Mucosa of descending colon (tissue), 3 donors: Measurements from ENCODE around the gene CHRM5. TPM values are rescaled to one million over a fixed set of nuclear protein-coding genes. Genes with fewer than 3 reads are reported as not detected.

Experiments
- ATAC-seq: fragments of 200-7000 bp; cut with Tn5 transposase; one replicate; pipeline ENCODE4 v1.9.1; 2020; ENCODE audit warnings: mild to moderate bottlenecking, moderate library complexity
- DNase-seq, 3 donors: peaks; one replicate each; pipeline ENCODE4 v3.0.0-alpha.2; 2020
- H3K36me3 ChIP-seq: fragments of 200-600 bp; one replicate; pipeline ENCODE4 v1.8.0; 2021; ENCODE audit warnings: low read depth, mild to moderate bottlenecking
- H3K4me1 ChIP-seq: fragments of 200-600 bp; one replicate; pipeline ENCODE4 v1.8.0; 2021; ENCODE audit warnings: low read depth, mild to moderate bottlenecking
- H3K4me3 ChIP-seq: fragments of 200-600 bp; one replicate; pipeline ENCODE4 v1.8.0; 2021; ENCODE audit warnings: mild to moderate bottlenecking
- H3K9me3 ChIP-seq: fragments of 200-600 bp; one replicate; pipeline ENCODE4 v1.8.0; 2021; ENCODE audit warnings: mild to moderate bottlenecking
- intact Hi-C, 2 donors: fragments of 100-400 bp; cut with DNase I in 1 of 2; cut with micrococcal nuclease in 1 of 2; formaldehyde crosslinking; loops; one replicate each; pipeline versions ENCODE4 v1.11.0 to v1.11.1; 2022; cut with DNase I, micrococcal nuclease
- total RNA-seq, 3 donors: library from RNA; stranded (reverse); fragmentation: NEBNext Ultra II Directional in 2 of 3; extraction: Animal tissue kit (Norgen Biotek cat#: 25700) in 2 of 3; gene quantifications; one replicate each; pipeline versions ENCODE4 v1.2.1 to v1.2.4, GENCODE V29; 2021 to 2023
- TF ChIP-seq, protein P1 (sequence below): fragments of 200-600 bp; IDR thresholded peaks from one replicate; pipeline ENCODE4 v1.8.0; 2022; ENCODE audit warnings: antibody characterized with exemption, mild to moderate bottlenecking
- donor health status: DM: no; HTN: no; CAD: no; lungs with moderate emphysema.
- donor health status: DM: no; HTN: no; CAD: no.
- donor health status: DM: no; HTN: yes; CAD: no.

CHRM5 gene
- total RNA-seq, 3 donors from 2014 or later, result not detected

DNA sequence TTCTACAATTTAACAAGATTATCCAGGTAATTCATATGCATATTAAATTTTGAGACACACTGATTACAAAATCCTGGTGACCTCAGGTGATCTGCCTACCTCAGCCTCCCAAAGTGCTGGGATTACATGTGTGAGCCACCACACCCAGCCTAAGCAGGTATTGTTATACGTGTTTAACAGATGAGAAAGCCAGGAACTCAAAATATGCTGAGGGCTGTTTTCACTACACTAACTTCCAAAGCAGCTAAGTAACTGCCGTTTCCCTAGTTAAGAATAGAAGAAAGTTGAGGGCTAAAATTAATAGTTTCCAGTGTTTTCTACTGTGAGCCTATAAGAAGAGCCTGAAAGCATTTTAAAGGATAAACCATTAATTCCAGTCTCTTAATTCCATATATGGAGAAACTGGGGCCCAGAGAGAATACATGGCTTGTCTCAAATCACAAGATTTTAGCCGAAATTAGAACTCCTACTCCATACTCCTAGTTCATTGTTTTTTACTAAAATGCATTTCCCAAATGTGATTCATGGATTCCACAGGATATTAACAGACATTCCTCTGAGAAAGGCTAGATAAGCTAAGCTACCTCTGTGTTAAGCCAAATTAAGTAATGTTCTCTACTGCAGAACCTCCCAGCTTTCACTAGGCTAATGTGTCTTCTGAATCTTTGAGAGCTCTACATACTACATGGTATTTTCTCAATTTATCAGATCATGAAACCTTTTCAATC lies 87.7 kb downstream of the CHRM5 start:
- H3K4me3 ChIP-seq, result no peak overlapping the region
- DNase-seq (no peak), ATAC-seq (no peak)
- intact Hi-C loops, result no loop called here
- TF ChIP-seq, protein P1, sequence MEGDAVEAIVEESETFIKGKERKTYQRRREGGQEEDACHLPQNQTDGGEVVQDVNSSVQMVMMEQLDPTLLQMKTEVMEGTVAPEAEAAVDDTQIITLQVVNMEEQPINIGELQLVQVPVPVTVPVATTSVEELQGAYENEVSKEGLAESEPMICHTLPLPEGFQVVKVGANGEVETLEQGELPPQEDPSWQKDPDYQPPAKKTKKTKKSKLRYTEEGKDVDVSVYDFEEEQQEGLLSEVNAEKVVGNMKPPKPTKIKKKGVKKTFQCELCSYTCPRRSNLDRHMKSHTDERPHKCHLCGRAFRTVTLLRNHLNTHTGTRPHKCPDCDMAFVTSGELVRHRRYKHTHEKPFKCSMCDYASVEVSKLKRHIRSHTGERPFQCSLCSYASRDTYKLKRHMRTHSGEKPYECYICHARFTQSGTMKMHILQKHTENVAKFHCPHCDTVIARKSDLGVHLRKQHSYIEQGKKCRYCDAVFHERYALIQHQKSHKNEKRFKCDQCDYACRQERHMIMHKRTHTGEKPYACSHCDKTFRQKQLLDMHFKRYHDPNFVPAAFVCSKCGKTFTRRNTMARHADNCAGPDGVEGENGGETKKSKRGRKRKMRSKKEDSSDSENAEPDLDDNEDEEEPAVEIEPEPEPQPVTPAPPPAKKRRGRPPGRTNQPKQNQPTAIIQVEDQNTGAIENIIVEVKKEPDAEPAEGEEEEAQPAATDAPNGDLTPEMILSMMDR, result no peak
- H3K4me1 ChIP-seq, result no peaks in the 10 kb centered on the region
- peaks cover 4% of the 10 kb centered on the region for H3K9me3 ChIP-seq
- no peaks in the 10 kb centered on the region for H3K36me3 ChIP-seq

DNA sequence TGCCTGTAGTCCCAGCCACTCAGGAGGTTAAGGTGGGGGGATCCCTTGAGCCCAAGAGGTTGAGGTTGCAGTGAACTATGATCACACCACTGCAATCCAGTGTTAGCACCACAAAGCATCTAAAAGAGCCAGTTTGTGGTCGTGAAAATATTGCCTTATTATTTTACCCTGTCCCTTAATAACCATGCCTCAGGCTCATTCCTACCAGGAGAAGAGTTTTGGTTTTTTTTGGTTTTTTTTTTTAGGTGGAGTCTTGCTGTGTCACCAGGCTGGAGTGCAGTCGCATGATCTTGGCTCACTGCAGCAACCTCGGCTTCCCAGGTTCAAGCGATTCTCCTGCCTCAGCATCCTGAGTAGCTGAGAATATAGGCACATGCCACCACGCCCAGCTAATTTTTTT lies 88.6 kb downstream of the CHRM5 start:
- no peaks in the 10 kb centered on the region for H3K4me1 ChIP-seq
- no peak overlapping the region for H3K4me3 ChIP-seq
- H3K36me3 ChIP-seq, result no peaks in the 10 kb centered on the region
- H3K9me3 ChIP-seq, result no peaks in the 10 kb centered on the region
- intact Hi-C loops, result no loop called here
- TF ChIP-seq, protein P1, result no peak
- no peak for ATAC-seq
- DNase-seq, result no peak

DNA sequence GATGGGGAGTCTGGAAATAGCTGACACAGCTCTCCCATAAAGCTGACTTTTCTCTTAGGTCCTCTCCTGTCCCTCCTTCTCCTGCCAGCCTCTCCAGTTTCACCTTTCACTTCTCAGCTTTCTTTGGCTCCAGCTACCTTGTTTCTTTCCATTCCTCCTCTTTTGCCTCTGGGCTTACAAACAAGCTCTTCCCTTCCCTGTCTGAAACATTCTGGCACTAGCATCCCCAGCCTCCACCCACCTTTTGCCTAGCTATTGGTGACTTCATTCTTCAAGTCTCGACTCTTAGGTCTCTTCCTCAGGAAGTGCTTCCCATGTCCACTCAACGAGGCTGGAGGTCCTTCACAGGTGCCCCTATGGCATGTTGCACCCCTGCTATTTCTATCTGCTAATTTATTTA lies 91.2 kb downstream of the CHRM5 start:
- TF ChIP-seq, protein P1, result no peak
- no peaks in the 10 kb centered on the region for H3K4me1 ChIP-seq
- intact Hi-C loops, result no loop called here
- H3K9me3 ChIP-seq, result no peaks in the 10 kb centered on the region
- no peak overlapping the region for H3K4me3 ChIP-seq
- ATAC-seq (no peak), DNase-seq (no peak)
- no peaks in the 10 kb centered on the region for H3K36me3 ChIP-seq

DNA sequence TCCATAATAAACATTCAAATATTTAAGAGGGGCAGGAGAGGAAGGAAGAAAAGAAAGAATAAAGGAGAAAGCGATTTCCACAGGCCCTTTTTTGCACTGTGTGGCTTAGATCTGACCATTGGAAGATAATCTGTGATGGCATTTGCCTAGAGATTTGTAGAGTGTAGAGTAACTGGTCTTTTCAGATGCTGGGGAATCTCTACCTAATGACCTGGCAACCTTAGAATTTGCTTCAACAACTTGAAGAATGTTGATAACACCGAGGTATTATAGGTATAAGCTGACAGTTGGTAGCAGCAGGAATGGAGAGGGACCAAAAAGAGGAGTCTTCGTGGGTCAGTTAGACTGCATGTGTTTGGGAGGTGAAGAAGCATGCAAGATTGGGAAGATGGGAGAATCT lies 91.6 kb downstream of the CHRM5 start:
- TF ChIP-seq, protein P1, result no peak
- Histone ChIP-seq H3K4me1 (no peaks in the 10 kb centered on the region), H3K4me3 (no peak overlapping the region), H3K36me3 (no peaks in the 10 kb centered on the region), H3K9me3 (no peaks in the 10 kb centered on the region)
- intact Hi-C loops, result loop anchor here (5.0 to 10.0 kb wide), 2 partner anchors 152 to 155 kb away; partner anchors contain the start of gene KATNBL1 (in 2 of the 2)
- DNase-seq (no peak), ATAC-seq (no peak)

DNA sequence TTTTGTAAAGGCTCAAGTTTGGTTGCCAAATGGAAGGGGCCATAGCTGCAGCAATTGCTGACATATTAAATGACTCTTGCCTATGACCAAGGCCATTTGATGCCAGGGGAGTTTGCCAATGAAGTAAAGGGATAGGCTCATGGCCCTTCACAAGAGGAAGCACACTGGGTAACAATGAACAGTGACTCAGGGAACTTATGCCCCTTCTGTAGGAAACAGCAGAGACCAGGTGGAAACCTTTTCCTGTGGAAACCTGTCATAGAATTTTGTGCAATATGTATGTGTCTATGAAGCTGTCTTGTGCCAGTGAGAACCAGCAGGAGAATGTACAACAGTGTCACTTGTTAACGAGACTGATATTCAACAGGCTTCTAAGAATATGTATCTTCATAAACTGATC lies 96.1 kb downstream of the CHRM5 start:
- Histone ChIP-seq H3K4me1 (no peaks in the 10 kb centered on the region), H3K4me3 (no peak overlapping the region), H3K36me3 (no peaks in the 10 kb centered on the region), H3K9me3 (no peaks in the 10 kb centered on the region)
- DNase-seq (no peak), ATAC-seq (no peak)
- intact Hi-C loops, result loop anchor here (5.0 to 10.0 kb wide), 2 partner anchors 148 to 150 kb away; partner anchors contain the start of gene KATNBL1 (in 2 of the 2)
- TF ChIP-seq, protein P1, result no peak
